H1 (cell line): ENCODE data around the gene PAK5. TPM values are rescaled to one million over a fixed set of nuclear protein-coding genes. Genes with fewer than 3 reads are reported as not detected.

ENCODE experiments used
- CTCF ChIA-PET: fragments of 300-600 bp; sonication (Branson Sonifier 250); formaldehyde crosslinking; loops from one replicate; lab custom pipeline; 2021; ENCODE audit not compliant: partially characterized antibody; lab: Charles Lee
- POLR2A ChIA-PET: fragments of 300-600 bp; sonication (Branson Sonifier 250); formaldehyde crosslinking; loops from one replicate; lab custom pipeline; 2021; ENCODE audit warnings: inconsistent platforms; ENCODE audit not compliant: partially characterized antibody; lab: Charles Lee
- DNase-seq, 2 experiments: peaks; one replicate each; pipeline versions ENCODE4 v3.0.0 to v3.0.0-alpha.2; 2010 to 2022; ENCODE audit warnings: low spot score in 2 of 2, low read depth in 1 of 2, mixed read lengths in 1 of 2
- FAIRE-seq: peaks from 2 replicates; lab custom pipeline; 2011; peaks lifted over from hg19 to GRCh38; lab: Jason Lieb, UNC
- H2AFZ ChIP-seq: 2 replicates; pipeline ENCODE4 v1.8.1; 2012; ENCODE audit warnings: low read length, inconsistent platforms
- H2AK5ac ChIP-seq: 2 replicates; pipeline ENCODE4 v1.6.1; 2013; ENCODE audit warnings: low read depth, low read length
- H2BK120ac ChIP-seq: replicated peaks from 2 replicates; pipeline ENCODE3; 2013; ENCODE audit warnings: low read depth, low read length, inconsistent platforms
- H2BK12ac ChIP-seq: 2 replicates; pipeline ENCODE4 v1.6.1; 2013; ENCODE audit warnings: low read depth, low read length
- H2BK15ac ChIP-seq: 2 replicates; pipeline ENCODE4 v1.6.1; 2013; ENCODE audit warnings: low read length
- H2BK20ac ChIP-seq: 2 replicates; pipeline ENCODE4 v1.6.1; 2013; ENCODE audit warnings: low read length
- H2BK5ac ChIP-seq: 2 replicates; pipeline ENCODE4 v1.6.1; 2013; ENCODE audit warnings: low read depth, low read length
- H3K14ac ChIP-seq: 2 replicates; pipeline ENCODE4 v1.6.1; 2013; ENCODE audit warnings: inconsistent platforms; ENCODE audit not compliant: insufficient read length
- H3K18ac ChIP-seq: 2 replicates; pipeline ENCODE4 v1.6.1; 2013; ENCODE audit warnings: low read length; ENCODE audit errors: extremely low read depth
- H3K23ac ChIP-seq: 2 replicates; pipeline ENCODE4 v1.6.1; 2013; ENCODE audit warnings: inconsistent platforms; ENCODE audit not compliant: insufficient read length
- H3K23me2 ChIP-seq: 2 replicates; pipeline ENCODE4 v1.6.1; 2013; ENCODE audit warnings: low read depth, low read length
- H3K27ac ChIP-seq: 2 replicates; pipeline ENCODE4 v1.6.1; 2011; ENCODE audit warnings: low read depth, low read length, inconsistent platforms
- H3K27me3 ChIP-seq, 4 experiments: replicated peaks in 1 of 4; 1 replicate in 1 of 4; 2 replicates in 3 of 4; pipeline versions ENCODE4 v1.6.1 to v1.8.1; 2011 to 2013; ENCODE audit warnings: low read length in 3 of 4, mild to moderate bottlenecking in 3 of 4, inconsistent platforms in 2 of 4, mixed read lengths in 2 of 4, moderate library complexity in 1 of 4; ENCODE audit not compliant: control insufficient read depth in 3 of 4, insufficient read depth in 3 of 4; ENCODE audit errors: extremely low read depth in 1 of 4
- H3K36me3 ChIP-seq, 4 experiments: 2 replicates each; pipeline versions ENCODE4 v1.6.1 to v1.8.1; 2011 to 2013; ENCODE audit warnings: mild to moderate bottlenecking in 4 of 4, low read length in 3 of 4, moderate library complexity in 2 of 4, control low read depth in 1 of 4, inconsistent platforms in 1 of 4; ENCODE audit not compliant: insufficient read depth in 4 of 4, control insufficient read depth in 2 of 4
- H3K4ac ChIP-seq: replicated peaks from 2 replicates; pipeline ENCODE3; 2013; ENCODE audit warnings: low read length, low read depth, mixed read lengths, inconsistent platforms; ENCODE audit not compliant: insufficient read length
- H3K4me1 ChIP-seq, 4 experiments: replicated peaks in 1 of 4; 1 replicate in 1 of 4; 2 replicates in 3 of 4; pipeline versions ENCODE4 v1.6.1 to v1.8.1; 2011 to 2013; ENCODE audit warnings: low read length in 3 of 4, inconsistent platforms in 2 of 4, mixed read lengths in 1 of 4; ENCODE audit not compliant: insufficient read depth in 4 of 4, control insufficient read depth in 3 of 4
- H3K4me2 ChIP-seq, 2 experiments: 2 replicates each; pipeline versions ENCODE4 v1.6.1 to v1.8.1; 2011 to 2013; ENCODE audit warnings: low read depth in 2 of 2, low read length in 2 of 2, control low read depth in 1 of 2, inconsistent platforms in 1 of 2, mild to moderate bottlenecking in 1 of 2; ENCODE audit not compliant: insufficient read depth in 1 of 2
- H3K4me3 ChIP-seq, 4 experiments: fragments of 200-600, 300-600 bp in 1 of 4; sonication (generic), shearing (Covaris generic), sonication (Bioruptor Twin) in 1 of 4; 2 replicates each; pipeline versions ENCODE4 v1.5.1 to v1.8.1; 2011 to 2016; ENCODE audit warnings: low read length in 4 of 4, low read depth in 3 of 4, control low read depth in 2 of 4, inconsistent platforms in 2 of 4, mild to moderate bottlenecking in 2 of 4, mixed read lengths in 1 of 4, moderate library complexity in 1 of 4; ENCODE audit not compliant: insufficient read depth in 2 of 4; ENCODE audit errors: extremely low read depth in 1 of 4
- H3K56ac ChIP-seq: replicated peaks from 2 replicates; pipeline ENCODE3; 2013; ENCODE audit warnings: low read depth, mild to moderate bottlenecking, mixed read lengths, low read length, inconsistent platforms; ENCODE audit not compliant: insufficient read length
- H3K79me1 ChIP-seq: 2 replicates; pipeline ENCODE4 v1.6.1; 2013; ENCODE audit warnings: low read depth, low read length, control low read depth
- H3K79me2 ChIP-seq, 2 experiments: 2 replicates each; pipeline versions ENCODE4 v1.6.1 to v1.8.1; 2012 to 2013; ENCODE audit warnings: low read length in 2 of 2, mild to moderate bottlenecking in 2 of 2, inconsistent platforms in 1 of 2; ENCODE audit not compliant: insufficient read depth in 2 of 2, control insufficient read depth in 1 of 2
- H3K9ac ChIP-seq, 4 experiments: replicated peaks in 1 of 4; 1 replicate in 1 of 4; 2 replicates in 3 of 4; pipeline versions ENCODE4 v1.6.1 to v1.8.1; 2011 to 2013; ENCODE audit warnings: low read depth in 3 of 4, low read length in 3 of 4, control low read depth in 2 of 4, mild to moderate bottlenecking in 2 of 4, moderate library complexity in 2 of 4, inconsistent platforms in 1 of 4; ENCODE audit errors: extremely low read depth in 1 of 4
- H3K9me3 ChIP-seq, 2 experiments: 2 replicates each; pipeline versions ENCODE4 v1.6.1 to v1.8.1; 2012 to 2013; ENCODE audit warnings: mild to moderate bottlenecking in 2 of 2, moderate library complexity in 2 of 2, control low read depth in 1 of 2, inconsistent platforms in 1 of 2, low read depth in 1 of 2, low read length in 1 of 2, mixed read lengths in 1 of 2; ENCODE audit not compliant: insufficient read depth in 2 of 2
- H4K20me1 ChIP-seq, 2 experiments: replicated peaks in 1 of 2; 2 replicates each; pipeline versions ENCODE3 to v1.8.1; 2011 to 2013; ENCODE audit warnings: inconsistent platforms in 2 of 2, low read length in 2 of 2, mild to moderate bottlenecking in 1 of 2; ENCODE audit not compliant: insufficient read depth in 2 of 2, control insufficient read depth in 1 of 2
- H4K5ac ChIP-seq: 2 replicates; pipeline ENCODE4 v1.6.1; 2013; ENCODE audit warnings: low read length, low read depth, mixed read lengths, inconsistent platforms; ENCODE audit not compliant: insufficient read length
- H4K8ac ChIP-seq: 2 replicates; pipeline ENCODE4 v1.8.0; 2013; ENCODE audit warnings: mild to moderate bottlenecking, moderate library complexity, low read length, inconsistent platforms; ENCODE audit not compliant: insufficient read depth; ENCODE audit errors: extremely low read depth
- H4K91ac ChIP-seq: replicated peaks from 2 replicates; pipeline ENCODE3; 2013; ENCODE audit warnings: low read length, mixed read lengths, inconsistent platforms; ENCODE audit not compliant: insufficient read length
- ATF2 ChIP-seq: IDR thresholded peaks from 2 replicates; pipeline ENCODE4 v1.6.1; 2012; ENCODE audit warnings: low read length, inconsistent platforms
- BCL11A ChIP-seq, 2 experiments: IDR thresholded peaks; one replicate each; pipeline ENCODE4 v1.6.1; 2011; ENCODE audit warnings: low read depth in 2 of 2, low read length in 2 of 2, mild to moderate bottlenecking in 2 of 2
- EZH2 ChIP-seq: fragments of 200-600 bp; sonication (generic); IDR thresholded peaks from 2 replicates; pipeline ENCODE4 v1.7.1; 2012; ENCODE audit warnings: low read depth, mild to moderate bottlenecking, moderate library complexity, low read length, inconsistent platforms; ENCODE audit not compliant: severe bottlenecking
- PHF8 ChIP-seq: fragments of 200-600 bp; sonication (generic); conservative IDR thresholded peaks from 2 replicates; pipeline ENCODE4 v1.7.1; 2012; ENCODE audit warnings: low read depth, mild to moderate bottlenecking, inconsistent platforms, low read length, moderate library complexity
- RXRA ChIP-seq: IDR thresholded peaks from 2 replicates; pipeline ENCODE4 v1.6.1; 2011; ENCODE audit warnings: low read depth, mild to moderate bottlenecking, low read length, moderate library complexity; ENCODE audit not compliant: insufficient read depth
- SIX5 ChIP-seq: IDR thresholded peaks from 2 replicates; pipeline ENCODE4 v1.6.1; 2011; ENCODE audit warnings: mild to moderate bottlenecking, low read depth, low read length
- SP1 ChIP-seq: IDR thresholded peaks from 2 replicates; pipeline ENCODE4 v1.6.1; 2011; ENCODE audit warnings: low read depth, low read length
- WGBS, 2 experiments: shearing (Covaris generic) in 1 of 2; methylation state at CpG; one replicate each; pipeline versions ENCODE4 v1.1.6 to v1.1.7; 2013 to 2015; ENCODE audit warnings: low lambda C conversion rate in 2 of 2, mixed read lengths in 2 of 2, inconsistent platforms in 1 of 2, low coverage in 1 of 2, missing lambda C conversion rate in 1 of 2; ENCODE audit not compliant: insufficient replicate concordance in 2 of 2, insufficient coverage in 1 of 2, insufficient read length in 1 of 2; ENCODE audit errors: extremely low coverage in 1 of 2, missing lambda C conversion rate in 1 of 2; 5-methylcytosine and 5-hydroxymethylcytosine counted together
- polyA plus RNA-seq, 7 experiments: library from polyadenylated mRNA; depleted of rRNA in 3 of 7; stranded (reverse) in 5 of 7; unstranded in 2 of 7; fragments of >200 nt in 5 of 7; fragments of 200-250 nt in 2 of 7; gene quantifications; 1 replicate in 5 of 7; 2 replicates in 1 of 7; 4 replicates in 1 of 7; pipeline versions ENCODE4 v1.2.1 to v1.2.3, GENCODE V29; 2011 to 2013; ENCODE audit warnings: missing spikeins in 2 of 7, mixed read lengths in 2 of 7
- total RNA-seq: library from RNA; stranded (reverse); fragmentation: NEBNext Ultra II Directional; extraction: Animal tissue kit (Norgen Biotek cat#: 25700); gene quantifications from 2 replicates; pipeline ENCODE4 v1.2.1, GENCODE V29; 2021

PAK5 gene
- total and polyA plus RNA-seq, 2 of the 8 experiments (the other 6 are each of a cell fraction or from before 2014, with no cell fraction given), result 0.54 to 0.80 TPM

GRCh38 chr20:9535449-9535848 is 303.4 kb downstream of the PAK5 start:
- WGBS, 2 experiments, result 96% methylated on average over 2 of the region's 2 CpGs; no CpG with 5 or more reads in 1 of the 2 experiments
- CTCF ChIA-PET, result interaction anchor here (1.5 to 3.8 kb wide), 2 partner anchors 8 to 34 kb away, joined by 3 to 15 read pairs; no protein-coding TSS in a partner anchor

More at GRCh38 chr20:9535449-9535848, 303.4 kb downstream of the PAK5 start:
- no peaks in the 10 kb centered on the region for H3K23me2 ChIP-seq
- no peak overlapping the region for H4K8ac ChIP-seq
- no peaks in the 10 kb centered on the region for H3K36me3 ChIP-seq
- no peak overlapping the region for H2AK5ac ChIP-seq
- no peaks in the 10 kb centered on the region for H3K79me1 ChIP-seq
- H4K5ac ChIP-seq, result no peak overlapping the region
- no peak overlapping the region for H2BK120ac ChIP-seq
- no peak overlapping the region for H3K27ac ChIP-seq
- no peak overlapping the region for H2BK5ac ChIP-seq
- no peak overlapping the region for H2BK20ac ChIP-seq
- H3K9ac ChIP-seq, result no peak overlapping the region
- no peak overlapping the region for H2BK15ac ChIP-seq
- no peak overlapping the region for H3K14ac ChIP-seq
- no peak overlapping the region for H3K4ac ChIP-seq
- no peaks in the 10 kb centered on the region for H3K79me2 ChIP-seq
- H4K20me1 ChIP-seq, result no peaks in the 10 kb centered on the region
- H3K23ac ChIP-seq, result no peak overlapping the region
- H4K91ac ChIP-seq, result no peak overlapping the region
- POLR2A ChIA-PET, result no interaction called here
- no peak overlapping the region for H3K4me2 ChIP-seq
- no peak overlapping the region for H3K56ac ChIP-seq
- H2BK12ac ChIP-seq, result no peak overlapping the region
- peaks cover 0 to 2% of the 10 kb centered on the region in 2 experiments; a peak in 1 of 4 replicates for H3K9me3 ChIP-seq
- peaks cover 0 to 3% (median 0%) of the 10 kb centered on the region in 4 experiments; a peak in 1 of 7 replicates for H3K4me1 ChIP-seq
- TF ChIP-seq BCL11A (IDR thresholded peaks at IDR 0.05; ENCODE audit: low read depth in 2 of 2, low read length in 2 of 2) (no peak), PHF8 (no peak), RXRA (no peak), SIX5 (no peak), ATF2 (no peak), EZH2 (no peak), SP1 (no peak)
- no peak overlapping the region for H3K4me3 ChIP-seq
- FAIRE-seq (no peak), DNase-seq (no peak)
- H3K18ac ChIP-seq, result no peak overlapping the region
- no peak overlapping the region for H2AFZ ChIP-seq
- H3K27me3 ChIP-seq, result no peaks in the 10 kb centered on the region
